GM19372 (cell line): ENCODE measurements around the gene AAMP.
"Not testable (repeated sequence)": the region's sequence is repeated elsewhere in the genome, so short reads cannot be mapped to it uniquely, and the experiment has no call there.

ENCODE experiments used
- ATAC-seq: cut with Tn5 transposase; IDR thresholded peaks from one replicate; pipeline ENCODE4 v1.9.1; 2021; ENCODE audit warnings: mild to moderate bottlenecking, low read depth, moderate library complexity; ENCODE audit not compliant: unreplicated experiment

The AAMP gene

GRCh38 chr2:218269900-218270720, at the start of gene AAMP, which contains the start of gene PNKD:
AAMP (minus strand) TSS chr2:218270137; CDS start chr2:218270086, 51 bp downstream.
PNKD (plus strand) TSS chr2:218270519; CDS start chr2:218270536, 17 bp downstream.
- peak; percentile 92 for ATAC-seq

- ATAC-seq: no peak
These were observed 48.3 kb upstream of the AAMP start for GRCh38 chr2:218318241-218318640.

- ATAC-seq: no peak
These were observed 47.9 kb upstream of the AAMP start for GRCh38 chr2:218317835-218318234.

GRCh38 chr2:218317303-218317630, 47.3 kb upstream of the AAMP start:
- ATAC-seq: no peak

GRCh38 chr2:218315397-218315796, 45.5 kb upstream of the AAMP start:
- ATAC-seq: no peak

GRCh38 chr2:218314764-218315163, 44.8 kb upstream of the AAMP start:
- ATAC-seq: not testable (repeated sequence)

GRCh38 chr2:218313356-218313755, 43.4 kb upstream of the AAMP start:
- no peak for ATAC-seq

- ATAC-seq: no peak
These were observed 42.4 kb upstream of the AAMP start for GRCh38 chr2:218312267-218312756.

GRCh38 chr2:218311541-218312266, 41.8 kb upstream of the AAMP start:
- ATAC-seq: not testable (repeated sequence)

GRCh38 chr2:218310853-218311540, 41.1 kb upstream of the AAMP start:
- no peak for ATAC-seq

GRCh38 chr2:218307415-218308090, 37.6 kb upstream of the AAMP start:
- no peak for ATAC-seq

GRCh38 chr2:218306184-218306920, 36.4 kb upstream of the AAMP start:
- ATAC-seq: no peak

- ATAC-seq: no peak
These were observed 35.4 kb upstream of the AAMP start for GRCh38 chr2:218305383-218305782.

GRCh38 chr2:218301176-218301819, 31.4 kb upstream of the AAMP start:
- peak; percentile 62 for ATAC-seq

GRCh38 chr2:218300141-218300540, 30.2 kb upstream of the AAMP start:
- no peak for ATAC-seq

GRCh38 chr2:218298314-218298875, 28.5 kb upstream of the AAMP start:
- ATAC-seq: no peak

GRCh38 chr2:218296847-218297246, 26.9 kb upstream of the AAMP start:
- ATAC-seq: no peak

GRCh38 chr2:218296200-218296599, 26.3 kb upstream of the AAMP start:
- ATAC-seq: no peak

GRCh38 chr2:218295029-218295428, 25.1 kb upstream of the AAMP start:
- no peak for ATAC-seq
